Mesodermal cell (in vitro differentiated cells): ENCODE data around the gene ADAMTS19.

ENCODE experiments used
- H3K27ac ChIP-seq: 2 replicates; pipeline ENCODE4 v1.7.0; 2013; ENCODE audit warnings: mild to moderate bottlenecking, low read depth, low read length, moderate library complexity; ENCODE audit not compliant: severe bottlenecking
- H3K36me3 ChIP-seq: 2 replicates; pipeline ENCODE4 v1.7.1; 2013; ENCODE audit warnings: mild to moderate bottlenecking, low read length, moderate library complexity; ENCODE audit not compliant: control insufficient read depth, insufficient read depth
- H3K4me1 ChIP-seq: one replicate; pipeline ENCODE4 v1.7.1; 2013; ENCODE audit warnings: mild to moderate bottlenecking, low read length; ENCODE audit not compliant: insufficient read depth, control insufficient read depth, poor library complexity, severe bottlenecking
- H3K4me3 ChIP-seq: 2 replicates; pipeline ENCODE4 v1.7.0; 2013; ENCODE audit warnings: low read length, control low read depth, mild to moderate bottlenecking; ENCODE audit not compliant: insufficient read depth, poor library complexity, severe bottlenecking; ENCODE audit errors: extremely low read depth
- H3K9me3 ChIP-seq: 2 replicates; pipeline ENCODE4 v1.7.1; 2013; ENCODE audit warnings: mild to moderate bottlenecking, low read length, moderate library complexity; ENCODE audit not compliant: control insufficient read depth
- WGBS, 2 experiments: methylation state at CpG; one replicate each; pipeline ENCODE4 v1.1.5; 2013; ENCODE audit warnings: missing lambda C conversion rate in 2 of 2; ENCODE audit not compliant: insufficient coverage in 2 of 2; 5-methylcytosine and 5-hydroxymethylcytosine counted together

ADAMTS19 gene

DNA sequence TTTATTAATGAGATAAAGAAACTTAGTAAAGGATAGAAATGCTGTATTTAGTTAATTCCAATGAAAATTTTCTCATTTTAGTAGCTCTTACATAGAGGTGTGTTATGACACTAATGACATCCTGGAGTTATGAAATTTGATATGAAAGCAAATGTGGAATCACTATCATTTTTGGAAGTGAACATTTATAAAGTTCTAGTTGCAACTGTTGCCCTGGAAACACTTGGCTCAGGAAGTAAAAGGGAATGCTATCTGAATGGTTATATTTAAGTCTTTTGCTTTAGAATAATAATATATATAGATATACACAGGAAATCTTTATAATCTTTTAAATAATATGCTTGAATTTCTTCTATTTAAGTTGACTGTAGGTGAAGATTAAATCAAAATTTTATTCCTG, 16.7 kb downstream of the ADAMTS19 start:
- H3K27ac ChIP-seq, result no peak overlapping the region
- H3K36me3 ChIP-seq, result no peaks in the 10 kb centered on the region
- no peak overlapping the region for H3K4me3 ChIP-seq
- no peaks in the 10 kb centered on the region for H3K4me1 ChIP-seq
- no peaks in the 10 kb centered on the region for H3K9me3 ChIP-seq

DNA sequence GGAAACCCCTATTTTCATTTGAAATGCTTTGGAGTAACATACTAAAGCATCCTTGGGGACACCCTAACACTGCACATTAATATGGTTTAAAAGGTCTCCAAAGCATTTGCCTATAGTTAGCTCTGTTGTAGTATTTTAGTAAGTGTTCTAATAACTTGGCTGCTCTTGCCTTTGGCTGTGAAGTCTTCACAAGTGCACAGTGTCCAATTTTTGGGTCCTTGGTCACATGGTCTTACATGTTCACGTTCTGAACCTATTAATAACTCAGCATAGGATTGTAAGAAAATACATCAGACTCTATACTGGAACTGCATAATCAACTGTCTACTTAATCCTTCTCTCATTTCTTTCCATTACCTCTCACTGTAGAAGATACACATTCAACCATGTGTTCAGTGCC, 17.4 kb downstream of the ADAMTS19 start:
- WGBS, 2 experiments, result 75 to 89% methylated on average over 1 of the region's 1 CpG

DNA sequence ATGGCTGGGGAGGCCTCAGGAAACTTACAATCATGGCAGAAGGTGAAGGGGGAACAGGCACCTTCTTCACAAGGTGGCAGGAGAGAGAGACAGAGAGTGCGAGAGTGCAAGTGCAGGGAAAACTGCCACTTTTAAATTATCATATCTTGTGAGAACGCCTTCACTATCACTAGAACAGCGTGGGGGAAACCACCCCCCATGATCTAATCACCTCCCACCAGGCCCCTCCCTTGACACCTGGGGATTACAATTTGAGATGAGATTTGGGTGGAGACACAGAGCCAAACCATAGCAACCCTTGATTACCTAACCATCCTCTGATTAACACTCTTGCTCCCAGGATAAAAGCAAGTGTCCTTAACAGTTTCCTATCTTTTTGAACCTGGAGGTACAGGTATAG, 21.1 kb downstream of the ADAMTS19 start:
- H3K4me1 ChIP-seq, result no peaks in the 10 kb centered on the region
- no peak overlapping the region for H3K4me3 ChIP-seq
- WGBS, 2 experiments, result no CpG with 5 or more reads among the region's 3 CpGs
- H3K36me3 ChIP-seq, result no peaks in the 10 kb centered on the region
- no peak overlapping the region for H3K27ac ChIP-seq
- no peaks in the 10 kb centered on the region for H3K9me3 ChIP-seq

More for the DNA sequence above, 17.4 kb downstream of the ADAMTS19 start:
- no peaks in the 10 kb centered on the region for H3K36me3 ChIP-seq
- no peaks in the 10 kb centered on the region for H3K9me3 ChIP-seq
- no peaks in the 10 kb centered on the region for H3K4me1 ChIP-seq
- no peak overlapping the region for H3K4me3 ChIP-seq
- no peak overlapping the region for H3K27ac ChIP-seq

DNA sequence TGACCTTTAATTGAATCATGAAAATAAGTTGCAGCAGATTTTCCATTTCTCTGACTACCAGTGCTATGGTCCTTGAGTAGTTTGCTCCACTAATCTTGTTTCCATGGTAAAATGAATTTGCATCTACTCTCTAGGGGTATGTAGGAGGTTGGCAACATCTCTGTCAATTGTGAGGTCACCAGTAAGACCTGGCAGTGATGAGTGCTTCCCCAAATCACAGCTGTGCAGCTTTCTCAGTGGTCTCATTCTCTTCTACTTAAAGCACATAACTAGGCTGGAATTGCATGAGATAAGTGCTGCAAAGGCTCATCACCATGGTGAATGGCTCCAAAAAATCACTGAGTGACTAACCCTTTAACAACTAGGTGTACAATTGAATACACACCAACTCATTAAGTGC, 36.3 kb downstream of the ADAMTS19 start:
- Histone ChIP-seq H3K36me3 (no peaks in the 10 kb centered on the region), H3K4me1 (no peaks in the 10 kb centered on the region), H3K27ac (no peak overlapping the region), H3K9me3 (no peaks in the 10 kb centered on the region), H3K4me3 (no peak overlapping the region)

DNA sequence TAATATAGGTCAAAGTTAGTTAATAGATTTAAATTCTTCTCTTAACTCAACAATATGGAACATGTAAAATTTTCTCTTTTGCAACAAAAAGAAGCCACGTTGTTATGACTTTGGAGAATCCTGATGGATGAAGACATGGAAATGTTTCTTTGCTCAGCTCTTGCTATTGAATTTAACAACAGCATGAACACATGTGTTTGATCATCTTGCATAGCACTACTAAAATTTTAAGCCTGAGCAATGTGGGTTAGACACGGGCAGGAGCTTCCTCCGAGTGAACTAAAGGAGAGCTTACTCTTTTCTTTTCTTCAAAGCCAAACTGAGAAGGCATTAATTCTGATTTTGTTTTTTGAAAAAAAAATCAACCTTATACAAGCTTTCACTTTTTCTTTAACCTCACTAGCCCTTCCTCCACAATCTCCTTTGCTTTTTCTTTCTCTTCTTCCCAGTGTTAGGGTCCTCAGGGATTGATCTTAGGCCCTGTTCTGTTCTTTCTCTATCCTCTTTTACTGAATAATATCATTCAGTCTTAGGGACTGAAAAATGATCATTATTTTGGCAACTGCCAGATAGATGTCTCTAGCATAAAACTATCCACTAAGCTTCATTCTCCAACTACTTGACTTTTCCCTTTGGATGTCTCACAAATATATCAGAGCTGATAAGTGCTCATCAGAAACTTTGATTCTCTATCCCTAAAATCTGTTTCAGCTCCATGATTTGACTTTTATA, 36.9 kb downstream of the ADAMTS19 start:
- H3K36me3 ChIP-seq, result no peaks in the 10 kb centered on the region
- no peaks in the 10 kb centered on the region for H3K9me3 ChIP-seq
- H3K4me3 ChIP-seq, result no peak overlapping the region
- no peaks in the 10 kb centered on the region for H3K4me1 ChIP-seq
- H3K27ac ChIP-seq, result no peak overlapping the region
- 86% methylated on average over 1 of the region's 3 CpGs; no CpG with 5 or more reads in 1 of the 2 experiments for WGBS, 2 experiments

DNA sequence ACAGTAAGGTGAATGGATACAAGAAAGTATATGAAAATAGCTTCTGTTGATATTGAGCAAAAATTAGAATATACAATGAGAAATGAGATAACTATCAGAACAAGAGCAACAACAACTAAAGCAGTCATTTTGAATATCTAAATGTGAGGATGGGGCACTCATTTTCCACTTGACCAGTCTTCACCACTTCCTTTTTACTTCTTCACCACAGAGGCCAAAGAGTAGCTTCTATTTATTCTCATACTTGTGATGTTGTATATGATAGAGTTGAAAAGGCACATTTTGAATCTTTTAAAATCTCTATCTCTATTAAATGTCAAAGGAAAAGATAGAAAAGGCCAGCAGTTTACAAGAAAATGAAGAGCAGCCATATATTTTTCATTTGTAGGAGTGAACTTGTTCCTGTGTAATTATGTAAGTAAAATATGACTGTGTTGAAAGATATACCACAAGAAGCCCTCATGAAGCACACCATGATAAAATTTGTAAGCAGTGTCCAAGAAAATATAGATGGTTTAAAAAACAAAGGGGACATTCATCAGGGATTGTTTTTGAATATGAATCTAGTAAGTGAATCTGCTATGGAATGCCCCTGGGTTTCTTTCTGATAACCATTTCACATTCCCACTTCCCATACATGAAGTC, 39.2 kb downstream of the ADAMTS19 start:
- H3K27ac ChIP-seq, result no peak overlapping the region
- H3K4me3 ChIP-seq, result no peak overlapping the region
- no peaks in the 10 kb centered on the region for H3K36me3 ChIP-seq
- no peaks in the 10 kb centered on the region for H3K9me3 ChIP-seq
- H3K4me1 ChIP-seq, result no peaks in the 10 kb centered on the region

DNA sequence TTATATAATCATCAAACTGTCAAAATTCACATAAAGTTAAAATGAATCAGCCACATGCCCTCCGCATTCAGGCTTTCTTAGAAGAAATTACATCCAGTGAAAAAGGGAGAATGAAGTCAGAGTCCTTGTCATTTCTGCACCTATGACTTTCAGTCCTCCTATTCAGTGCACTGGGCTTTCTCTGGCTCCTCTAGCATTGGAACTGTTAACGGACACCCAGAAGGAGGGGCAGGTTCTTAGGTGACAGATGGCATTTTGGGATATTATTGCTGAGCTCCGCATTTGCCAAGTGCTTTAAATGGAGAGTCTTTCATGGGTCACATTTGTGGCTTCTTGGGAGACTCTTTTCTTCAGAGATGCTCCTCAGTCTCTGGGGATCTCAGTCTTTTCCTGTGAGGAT, 40.0 kb downstream of the ADAMTS19 start:
- Histone ChIP-seq H3K36me3 (no peaks in the 10 kb centered on the region), H3K27ac (no peak overlapping the region)

DNA sequence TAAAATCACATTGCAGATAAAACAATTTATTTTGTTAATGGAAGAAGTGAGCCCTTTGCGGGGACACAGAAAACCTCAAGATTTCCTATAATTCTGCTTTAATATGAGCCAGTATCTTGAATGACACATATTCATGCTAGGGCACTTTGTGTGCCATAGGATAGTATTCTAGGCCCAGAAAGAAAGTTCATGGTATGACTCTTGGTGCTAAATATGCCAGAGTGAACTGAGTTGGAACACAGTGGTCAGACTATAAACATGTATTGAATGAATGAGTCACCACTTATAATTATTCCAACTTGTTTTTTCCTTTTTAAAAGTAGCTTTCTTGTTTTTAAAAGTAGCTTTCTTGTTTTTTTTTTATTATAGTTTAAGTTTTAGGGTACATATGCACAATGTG, 46.0 kb downstream of the ADAMTS19 start:
- Histone ChIP-seq H3K4me3 (no peak overlapping the region), H3K4me1 (no peaks in the 10 kb centered on the region), H3K27ac (no peak overlapping the region), H3K36me3 (no peaks in the 10 kb centered on the region), H3K9me3 (no peaks in the 10 kb centered on the region)
- WGBS, 2 experiments, result 100% methylated on average over 1 of the region's 1 CpG; no CpG with 5 or more reads in 1 of the 2 experiments

More for the DNA sequence above, 40.0 kb downstream of the ADAMTS19 start:
- H3K4me3 ChIP-seq, result no peak overlapping the region
- H3K4me1 ChIP-seq, result no peaks in the 10 kb centered on the region
- 38% methylated on average over 1 of the region's 3 CpGs; no CpG with 5 or more reads in 1 of the 2 experiments for WGBS, 2 experiments
- no peaks in the 10 kb centered on the region for H3K9me3 ChIP-seq

DNA sequence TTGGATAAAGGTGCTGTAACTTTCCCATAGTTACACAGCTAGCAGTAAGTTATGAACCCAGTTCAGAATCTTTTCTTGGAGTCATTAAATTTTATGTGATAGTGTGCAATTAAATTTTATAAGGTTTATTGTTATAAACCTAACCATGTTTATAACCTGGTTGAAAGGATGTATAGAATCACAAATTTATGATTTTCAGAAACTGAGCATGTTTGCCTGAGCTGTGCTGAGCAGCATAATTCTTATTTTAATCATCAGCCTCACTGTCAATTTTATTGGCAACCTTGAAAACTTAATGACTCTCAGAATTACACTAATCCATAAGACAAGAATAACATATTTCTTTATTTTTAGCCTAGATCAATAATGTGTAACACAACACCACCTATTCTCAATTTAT, 46.9 kb downstream of the ADAMTS19 start:
- Histone ChIP-seq H3K36me3 (no peaks in the 10 kb centered on the region), H3K9me3 (no peaks in the 10 kb centered on the region), H3K4me1 (no peaks in the 10 kb centered on the region), H3K4me3 (no peak overlapping the region), H3K27ac (no peak overlapping the region)

DNA sequence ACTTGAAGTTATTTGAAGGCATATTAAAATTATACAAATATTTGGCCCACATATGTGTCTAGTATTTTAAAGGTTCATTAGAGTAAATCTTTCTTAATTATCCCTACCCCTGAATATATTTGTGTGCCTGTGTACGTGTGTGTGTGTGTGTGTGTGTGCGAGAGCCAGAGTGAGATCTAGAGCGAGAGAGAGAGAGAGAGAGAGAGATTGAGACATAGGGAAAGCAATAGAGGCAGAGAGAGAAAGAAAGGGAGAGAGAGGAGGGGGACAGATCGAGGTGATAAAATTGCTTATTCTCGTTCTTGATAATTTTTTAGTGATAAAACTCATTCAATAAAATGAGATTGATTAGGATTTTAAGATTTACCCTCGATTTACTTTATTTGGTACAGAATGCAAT, 47.4 kb downstream of the ADAMTS19 start:
- H3K27ac ChIP-seq, result no peak overlapping the region
- no peaks in the 10 kb centered on the region for H3K36me3 ChIP-seq
- H3K4me1 ChIP-seq, result no peaks in the 10 kb centered on the region
- no peak overlapping the region for H3K4me3 ChIP-seq
- no peaks in the 10 kb centered on the region for H3K9me3 ChIP-seq
- WGBS, 2 experiments, result 67 to 80% methylated on average over 2 to 4 of the region's 6 CpGs

DNA sequence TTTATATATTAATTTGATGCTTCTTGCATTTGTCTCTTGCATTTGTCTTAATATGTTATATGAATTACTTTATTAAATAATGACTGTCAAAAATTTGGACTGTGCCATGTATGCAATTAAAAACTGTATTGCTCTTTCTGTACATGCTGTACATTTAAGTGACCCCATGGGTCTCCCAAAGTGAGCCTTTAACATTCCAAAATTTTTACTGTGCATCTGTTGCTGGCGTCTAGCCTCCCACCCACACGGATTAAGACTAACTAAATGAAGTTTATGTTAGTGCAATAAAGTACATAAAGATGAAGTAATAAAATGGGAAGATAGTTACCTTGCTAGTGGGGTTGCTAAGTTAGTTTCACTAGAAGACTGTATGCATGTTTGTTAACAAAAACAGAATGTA, 48.5 kb downstream of the ADAMTS19 start:
- no peaks in the 10 kb centered on the region for H3K9me3 ChIP-seq
- no peak overlapping the region for H3K4me3 ChIP-seq
- H3K36me3 ChIP-seq, result no peaks in the 10 kb centered on the region
- WGBS, 2 experiments, result 80% methylated on average over 1 of the region's 2 CpGs; no CpG with 5 or more reads in 1 of the 2 experiments
- H3K4me1 ChIP-seq, result no peaks in the 10 kb centered on the region
- no peak overlapping the region for H3K27ac ChIP-seq
